ENCODE data around the gene CEMIP2.
"Not testable (repeated sequence)": the region's sequence is repeated elsewhere in the genome, so short reads cannot be mapped to it uniquely, and the experiment has no call there.

CEMIP2 gene

DNA sequence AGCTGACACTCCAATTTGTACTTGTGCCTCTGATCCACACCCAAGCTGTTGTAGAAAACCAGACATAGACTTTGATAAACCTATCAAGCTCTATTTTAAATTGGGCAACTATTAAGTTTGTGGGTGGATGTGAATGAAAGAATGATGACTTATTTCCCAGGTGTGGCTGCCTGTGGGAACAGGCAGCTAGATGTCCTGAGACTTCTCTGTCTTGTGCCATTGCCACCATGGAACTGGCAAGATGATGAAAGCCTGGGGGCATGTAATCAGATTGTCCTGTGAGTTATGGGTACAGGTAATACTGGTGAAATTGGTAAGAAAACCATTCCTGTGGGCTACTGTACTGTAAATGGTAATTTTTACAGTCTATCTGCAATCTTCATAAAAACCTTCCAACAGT, 57.5 kb downstream of the CEMIP2 start:
- DNase-seq (ENCODE audit: low read depth), result no peak

DNA sequence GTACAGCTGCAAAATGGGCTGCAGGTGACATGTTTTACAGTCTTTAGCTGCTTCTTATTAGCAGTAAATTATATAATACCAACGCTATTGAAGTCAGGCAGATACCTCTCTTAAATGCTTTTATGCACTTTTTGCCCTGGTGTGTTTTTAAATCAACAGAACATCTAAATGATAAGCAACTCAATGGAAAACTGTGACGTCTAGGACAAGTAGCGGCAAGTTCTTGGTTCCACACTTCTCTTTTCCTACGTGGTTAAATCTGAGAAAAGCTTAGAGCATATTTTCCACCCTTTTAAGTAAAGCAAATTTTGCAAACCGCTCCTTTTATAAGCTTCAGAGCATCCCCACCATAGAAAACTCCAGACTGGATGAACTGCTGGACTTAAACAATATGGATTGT, 58.1 kb downstream of the CEMIP2 start:
- no peak for DNase-seq (ENCODE audit: low read depth)

DNA sequence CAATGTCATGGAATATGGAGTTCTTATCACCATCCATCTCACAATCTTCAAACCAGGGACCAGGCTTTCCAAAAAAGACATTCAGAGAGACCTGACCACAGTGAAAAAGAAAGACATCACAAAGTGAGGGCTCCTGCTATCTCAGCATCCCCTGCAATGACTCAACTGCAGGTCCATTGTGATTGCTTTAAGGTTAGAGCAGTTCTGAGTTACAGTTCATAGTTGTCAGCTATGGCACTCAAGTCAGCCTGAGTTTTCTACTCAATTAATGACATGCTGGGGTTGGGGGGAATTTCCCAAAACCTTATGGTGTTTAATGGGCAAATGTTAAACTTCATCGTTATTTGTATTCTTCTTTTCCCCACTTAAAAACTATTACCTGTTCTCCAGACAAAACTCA, 58.9 kb downstream of the CEMIP2 start:
- no peak for DNase-seq (ENCODE audit: low read depth)

DNA sequence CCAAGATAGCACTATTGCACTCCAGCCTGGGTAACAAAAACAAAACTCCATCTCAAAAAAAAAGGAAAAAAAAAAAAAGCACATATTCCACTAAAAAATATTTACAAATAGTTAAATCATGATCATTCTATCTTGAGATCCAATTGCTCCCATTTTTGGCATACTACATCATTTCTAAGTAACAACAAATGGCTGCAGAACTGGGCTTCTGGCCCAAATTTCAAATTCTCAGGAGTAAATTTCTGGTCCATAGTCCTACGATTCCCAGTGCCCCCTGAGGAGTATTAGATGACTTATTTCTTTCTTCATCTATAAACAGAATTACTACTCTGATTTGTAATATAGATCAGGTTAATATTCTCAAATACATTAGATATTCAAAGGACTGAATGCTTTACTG, 62.1 kb downstream of the CEMIP2 start:
- no peak for DNase-seq (ENCODE audit: low read depth)

DNA sequence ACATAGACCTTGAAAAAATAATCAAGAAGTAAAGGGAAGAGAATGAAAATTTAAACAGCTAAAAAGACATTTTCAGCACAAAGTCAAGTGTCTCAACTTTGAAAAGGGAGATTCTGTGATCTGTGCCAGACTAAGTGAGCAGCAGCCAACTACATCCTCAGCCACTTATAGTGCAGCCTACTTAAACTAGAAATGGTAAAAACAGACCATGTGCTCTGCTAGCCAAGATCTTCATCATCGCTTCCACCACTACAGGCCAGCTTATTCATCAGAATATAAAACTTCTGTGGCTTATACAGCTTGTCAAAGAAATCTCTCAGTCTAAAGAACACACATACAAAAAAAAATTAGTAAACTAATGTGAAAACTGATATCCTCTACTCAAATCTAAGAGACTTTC, 63.5 kb downstream of the CEMIP2 start:
- DNase-seq (ENCODE audit: low read depth), result no peak

DNA sequence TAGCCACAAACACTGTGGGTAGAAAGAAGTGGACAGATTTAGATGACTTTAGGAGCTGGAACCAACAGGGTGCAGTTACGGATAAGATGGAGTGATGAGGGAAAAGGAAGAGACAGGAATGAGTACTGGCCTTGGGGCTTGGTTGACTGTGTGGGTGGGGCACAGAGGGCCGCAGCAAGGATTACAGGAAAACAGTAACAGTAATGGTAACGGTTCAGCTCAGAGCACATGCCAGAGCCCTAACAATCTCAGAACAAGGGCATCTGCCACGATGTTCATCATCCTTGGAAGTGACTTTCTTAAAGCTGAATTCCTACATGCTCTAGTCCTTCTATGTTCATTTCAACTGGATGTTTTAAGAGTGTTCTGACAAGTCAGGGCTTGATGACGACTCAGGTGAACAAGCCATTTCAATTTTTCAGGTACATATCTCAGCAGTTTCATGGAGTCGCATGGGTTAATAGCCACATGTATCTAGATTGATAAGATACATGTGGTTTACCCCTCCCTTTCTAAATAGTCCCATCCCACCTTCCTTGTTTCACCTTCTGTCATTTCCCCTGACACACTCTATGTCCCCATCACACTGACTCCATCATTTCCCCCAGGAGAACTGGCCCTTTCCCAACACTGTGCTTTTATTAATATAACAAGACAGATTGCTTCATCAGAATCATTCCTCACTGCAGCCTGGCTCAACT, 65.0 kb downstream of the CEMIP2 start:
- DNase-seq (ENCODE audit: low read depth), result no peak

DNA sequence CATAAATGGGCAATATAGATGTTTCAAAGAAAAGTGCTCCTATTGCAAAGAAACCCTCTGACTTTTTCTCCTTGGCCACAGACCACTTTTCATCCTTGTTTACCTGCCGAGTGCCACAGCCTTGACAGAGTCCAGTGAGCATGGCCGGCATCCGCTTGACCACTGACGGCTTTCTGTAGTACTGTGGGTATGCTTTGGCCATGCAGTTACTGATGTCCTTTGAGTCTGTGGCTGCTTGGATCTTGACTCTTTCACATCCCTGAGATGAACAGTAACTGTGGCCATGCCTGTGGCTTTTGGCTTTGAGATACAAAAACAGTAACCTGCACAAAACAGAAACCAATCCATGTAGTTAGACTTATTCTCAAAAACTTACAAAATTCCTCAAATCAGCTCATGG, 70.4 kb downstream of the CEMIP2 start:
- no peak for DNase-seq (ENCODE audit: low read depth)

DNA sequence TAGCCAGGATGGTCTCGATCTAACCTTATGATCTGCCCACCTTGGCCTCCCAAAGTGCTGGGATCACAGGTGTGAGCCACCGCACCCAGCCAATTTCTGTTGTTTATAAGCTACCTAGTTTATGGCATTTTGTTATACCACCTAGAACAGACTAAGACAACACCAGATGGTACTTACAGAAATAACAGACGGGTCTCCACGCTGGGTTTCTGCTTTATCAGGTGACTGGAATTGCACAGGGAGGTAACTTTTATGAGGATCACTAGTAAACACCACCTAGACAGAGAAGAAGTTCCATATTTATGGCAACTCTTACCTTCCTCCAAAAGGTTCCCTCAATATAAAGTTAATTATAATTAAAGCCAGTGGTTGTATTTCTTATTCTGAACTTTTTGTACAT, 74.0 kb downstream of the CEMIP2 start:
- no peak for DNase-seq (ENCODE audit: low read depth)

DNA sequence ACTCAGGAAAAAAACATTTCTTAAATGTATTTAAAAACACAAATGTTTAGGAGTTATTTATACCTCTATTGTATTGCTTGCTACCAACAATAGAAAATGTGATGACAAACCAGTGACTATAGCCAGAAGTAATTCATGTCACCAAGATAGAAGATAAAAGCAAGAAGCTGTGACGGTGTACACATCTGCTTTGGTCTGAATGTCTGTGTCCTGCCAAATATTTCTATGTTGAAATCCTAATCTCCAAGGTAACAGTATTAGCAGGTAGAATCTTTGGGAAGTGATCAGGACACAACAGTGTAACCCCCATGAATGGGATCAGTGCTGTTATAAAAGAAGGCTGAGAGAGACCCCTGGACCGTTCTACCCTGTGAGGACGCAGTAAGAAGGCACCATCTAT, 74.7 kb downstream of the CEMIP2 start:
- no peak for DNase-seq (ENCODE audit: low read depth)

DNA sequence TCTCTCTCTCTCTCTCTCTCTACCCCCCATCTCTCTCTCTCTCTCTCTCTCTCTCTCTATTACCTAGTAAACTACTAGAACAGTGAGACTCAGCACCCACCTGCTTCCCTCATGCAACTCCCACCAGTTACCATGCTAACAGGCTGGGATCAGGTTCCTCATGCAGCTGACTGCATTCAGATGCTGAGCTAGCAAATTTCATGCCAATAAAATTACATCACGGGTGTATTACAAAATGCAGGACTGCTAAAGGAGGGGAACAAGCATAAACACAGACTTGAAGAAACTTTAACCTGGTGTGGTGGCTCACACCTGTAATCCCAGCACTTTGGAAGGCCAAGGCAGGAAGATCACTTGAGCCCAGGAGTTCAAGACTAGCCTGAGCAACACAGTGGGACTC, 76.0 kb downstream of the CEMIP2 start:
- DNase-seq (ENCODE audit: low read depth), result no peak

DNA sequence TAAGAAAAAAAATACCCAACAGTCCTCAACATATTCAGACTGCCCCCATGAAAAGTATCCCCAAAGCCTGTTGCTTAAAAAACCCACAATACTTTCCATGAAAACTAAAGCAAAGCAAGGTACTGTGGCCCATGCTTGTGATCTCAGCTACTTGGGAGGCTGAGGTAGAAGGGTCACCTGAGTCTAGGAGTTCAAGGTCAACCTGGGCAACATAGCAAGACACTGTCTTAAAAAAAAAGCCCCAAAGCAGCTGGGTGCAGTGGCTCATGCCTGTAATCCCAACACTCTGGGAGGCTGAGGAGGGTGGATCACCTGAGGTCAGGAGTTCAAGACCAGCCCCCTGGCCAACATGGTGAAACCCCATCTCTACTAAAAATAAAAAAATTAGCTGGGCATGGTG, 76.7 kb downstream of the CEMIP2 start:
- not testable (repeated sequence) for DNase-seq (ENCODE audit: low read depth)

DNA sequence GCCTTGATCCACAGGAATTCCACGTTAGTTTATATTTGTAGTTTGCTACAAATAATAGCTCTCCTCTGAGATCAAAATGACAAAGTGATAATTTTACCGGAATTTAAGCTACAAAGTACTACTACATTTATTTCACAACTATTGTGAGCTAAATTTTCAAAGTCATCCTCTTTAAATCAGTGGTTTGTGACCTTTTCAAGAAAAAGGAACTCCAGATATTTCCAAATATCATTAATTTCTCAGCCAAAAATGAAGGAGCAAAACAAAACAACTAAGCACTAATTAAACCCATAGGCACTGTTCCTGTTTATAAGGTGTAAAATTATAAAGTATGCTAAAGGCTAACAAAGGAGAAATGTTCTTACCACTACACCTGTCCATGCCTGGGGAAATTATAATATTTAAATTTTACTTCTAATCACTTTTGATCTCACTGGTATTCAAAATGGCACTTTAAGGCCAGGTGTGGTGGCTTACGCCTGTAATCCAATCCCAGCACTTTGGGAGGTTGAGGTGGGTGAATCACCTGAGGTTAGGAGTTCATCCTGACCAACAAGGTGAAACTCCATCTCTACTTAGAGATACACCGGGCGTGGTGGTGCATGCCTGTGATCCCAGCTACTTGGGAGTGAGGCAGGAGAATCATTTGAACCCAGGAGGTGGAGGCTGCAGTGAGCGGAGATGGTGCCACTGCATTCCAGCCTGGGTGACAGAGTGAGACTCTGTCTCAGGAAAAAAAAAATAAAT, 77.5 kb downstream of the CEMIP2 start:
- no peak for DNase-seq (ENCODE audit: low read depth)

DNA sequence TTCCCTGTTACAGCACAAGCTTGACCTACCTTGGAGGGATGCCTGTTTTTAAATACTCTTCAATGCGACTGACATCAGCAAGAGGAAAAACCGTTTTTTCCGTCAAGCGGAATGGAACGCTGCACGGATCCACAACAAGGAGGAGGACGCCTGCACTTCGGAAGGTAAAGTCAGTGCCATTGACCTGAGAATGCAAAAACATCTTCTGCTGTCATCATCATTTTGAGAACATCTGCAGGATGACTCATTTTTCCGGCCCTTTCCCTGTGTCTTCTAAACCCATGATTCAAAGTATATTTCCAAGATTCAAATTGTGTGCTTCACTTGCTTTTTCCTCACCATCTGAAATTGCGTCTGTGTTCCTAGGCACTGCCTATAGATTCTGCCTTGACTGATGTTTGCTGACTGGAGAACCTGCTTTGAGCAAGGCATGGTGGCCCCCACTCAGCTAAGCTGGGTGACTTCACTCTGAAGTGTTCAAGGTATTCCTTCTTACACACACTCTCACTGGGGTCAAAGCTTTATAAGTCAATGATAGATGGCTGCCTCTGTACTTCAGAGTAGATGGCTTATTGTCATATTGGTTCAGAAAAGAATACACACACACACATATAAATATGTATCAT, 78.1 kb downstream of the CEMIP2 start:
- DNase-seq (ENCODE audit: low read depth), result no peak

DNA sequence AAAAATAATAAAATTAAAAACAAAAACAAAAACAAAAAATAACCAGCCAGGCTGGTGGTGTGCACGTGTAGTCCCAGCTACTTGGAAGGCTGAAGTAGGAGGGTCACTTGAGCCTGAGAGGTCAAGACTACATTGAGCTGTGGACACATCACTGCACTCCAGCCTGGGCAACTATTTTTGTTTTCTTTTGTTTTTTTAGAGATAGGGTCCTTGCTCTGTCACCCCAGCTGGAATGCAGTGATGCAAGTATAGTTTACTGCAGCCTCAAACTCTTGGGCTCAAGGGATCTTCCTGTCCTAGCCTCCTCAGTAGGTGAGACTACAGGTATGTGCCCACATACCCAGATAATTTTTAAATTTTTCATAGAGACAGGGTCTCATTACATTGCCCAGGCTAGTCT, 80.6 kb downstream of the CEMIP2 start:
- DNase-seq (ENCODE audit: low read depth), result no peak

DNA sequence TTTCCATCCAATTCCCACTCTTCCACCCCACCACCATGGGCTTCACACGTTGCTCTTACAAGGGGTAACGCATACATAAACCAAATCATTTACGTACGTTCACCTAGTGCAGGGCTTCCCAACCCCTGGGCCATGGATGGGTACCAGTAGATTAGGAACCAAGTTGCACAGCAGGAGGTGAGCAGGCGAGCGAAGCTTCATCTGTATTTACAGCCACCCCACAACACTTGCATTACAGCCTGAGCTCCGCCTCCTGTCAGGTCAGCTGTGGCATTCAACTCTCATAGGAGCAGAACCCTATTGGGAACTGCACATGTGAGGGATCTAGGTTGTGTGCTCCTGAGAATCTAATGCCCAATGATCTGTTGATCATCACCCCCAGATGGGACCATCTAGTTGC, 82.3 kb downstream of the CEMIP2 start:
- no peak for DNase-seq (ENCODE audit: low read depth)

DNA sequence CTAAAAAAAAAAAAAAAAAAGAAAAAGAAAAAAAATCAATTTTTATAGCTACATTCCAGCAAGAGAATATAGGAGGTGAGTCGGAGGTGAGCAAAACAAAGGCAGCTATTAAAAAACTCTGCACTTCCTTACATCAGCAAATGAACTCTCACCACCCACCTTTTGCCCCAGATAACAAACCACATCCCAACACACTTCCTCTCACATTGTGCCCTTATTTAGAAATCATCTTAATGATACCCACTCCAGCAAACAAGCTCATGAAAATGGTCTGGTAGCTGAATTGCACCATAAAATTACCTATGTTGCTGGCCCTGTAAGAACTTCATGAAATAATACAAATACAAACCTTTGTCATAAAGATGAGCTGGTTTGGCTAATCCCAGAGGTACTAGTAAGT, 82.9 kb downstream of the CEMIP2 start:
- no peak for DNase-seq (ENCODE audit: low read depth)

DNA sequence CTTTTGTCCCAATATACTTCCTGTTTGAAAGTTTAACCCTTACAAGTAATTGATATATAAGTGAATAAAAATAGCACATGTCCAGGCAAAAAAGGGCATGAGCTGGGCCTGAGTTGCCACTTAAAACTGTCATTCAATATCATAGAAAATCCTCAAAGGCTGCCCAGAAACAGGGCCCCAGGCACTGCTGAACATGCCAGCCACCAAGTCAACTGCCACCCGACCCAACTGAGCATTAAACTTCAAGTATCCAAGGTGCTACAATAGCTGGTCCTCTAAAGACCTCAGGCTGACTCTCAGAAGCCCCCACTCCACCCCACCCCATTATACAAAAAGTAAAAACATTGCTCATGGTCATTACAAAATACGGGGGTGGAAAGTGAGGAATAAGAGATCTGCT, 83.7 kb downstream of the CEMIP2 start:
- DNase-seq (ENCODE audit: low read depth), result no peak

DNA sequence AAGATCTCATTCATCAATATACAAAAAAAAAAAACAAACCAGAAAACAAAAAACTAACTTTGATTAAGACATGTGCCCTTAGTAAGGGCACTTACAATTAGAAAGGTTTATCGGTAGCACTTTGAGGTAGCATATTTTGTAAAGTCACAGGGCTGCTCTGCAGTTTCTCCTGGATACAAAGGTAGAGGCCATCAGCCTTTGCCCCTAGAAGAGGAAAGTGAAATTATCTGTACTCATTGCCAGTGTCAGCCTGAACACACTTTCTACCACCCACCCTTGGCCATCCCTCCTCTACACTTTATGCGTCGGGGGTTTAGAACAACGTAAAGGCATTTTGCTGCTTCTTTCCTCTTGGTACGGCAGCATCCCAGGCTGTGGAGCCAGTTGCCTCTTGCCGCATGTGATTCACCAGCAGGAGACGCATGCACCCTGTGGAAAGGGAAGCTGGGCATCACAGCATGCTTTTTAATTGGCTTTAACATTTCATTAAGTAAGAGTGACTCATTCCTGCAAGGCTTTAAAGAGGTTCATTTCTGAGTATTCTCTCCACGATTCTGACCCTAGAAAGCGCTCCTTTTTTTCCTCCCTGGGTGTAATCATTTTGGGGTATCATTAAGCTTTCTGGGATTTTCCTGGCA, 84.6 kb downstream of the CEMIP2 start:
- DNase-seq (ENCODE audit: low read depth), result no peak

DNA sequence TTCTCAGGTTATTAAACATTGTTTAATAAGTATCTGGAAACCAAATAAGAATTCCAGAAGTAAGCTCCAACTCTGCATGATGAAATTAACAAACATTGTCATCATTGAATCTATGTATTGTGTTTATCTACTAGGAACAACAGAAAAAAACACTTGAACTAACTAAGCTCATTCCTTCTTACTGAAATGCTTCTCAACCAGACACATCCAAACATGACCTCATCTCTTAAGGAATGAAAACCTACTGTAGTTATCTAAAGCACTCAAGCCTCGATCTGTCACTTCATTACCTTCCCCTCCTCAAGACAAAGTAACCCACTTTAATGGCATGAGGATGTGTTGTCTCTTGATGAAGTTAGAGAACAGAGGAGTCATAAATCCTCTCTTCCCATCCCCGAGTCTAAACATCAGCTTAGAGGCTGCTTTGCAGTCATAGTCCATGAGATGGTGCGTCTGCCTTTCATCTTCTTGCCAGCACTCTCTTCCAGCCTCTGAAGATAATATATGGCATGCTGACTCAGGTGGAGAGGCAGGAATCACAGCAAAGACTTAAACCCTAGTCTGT, 86.5 kb downstream of the CEMIP2 start:
- no peak for DNase-seq (ENCODE audit: low read depth)

DNA sequence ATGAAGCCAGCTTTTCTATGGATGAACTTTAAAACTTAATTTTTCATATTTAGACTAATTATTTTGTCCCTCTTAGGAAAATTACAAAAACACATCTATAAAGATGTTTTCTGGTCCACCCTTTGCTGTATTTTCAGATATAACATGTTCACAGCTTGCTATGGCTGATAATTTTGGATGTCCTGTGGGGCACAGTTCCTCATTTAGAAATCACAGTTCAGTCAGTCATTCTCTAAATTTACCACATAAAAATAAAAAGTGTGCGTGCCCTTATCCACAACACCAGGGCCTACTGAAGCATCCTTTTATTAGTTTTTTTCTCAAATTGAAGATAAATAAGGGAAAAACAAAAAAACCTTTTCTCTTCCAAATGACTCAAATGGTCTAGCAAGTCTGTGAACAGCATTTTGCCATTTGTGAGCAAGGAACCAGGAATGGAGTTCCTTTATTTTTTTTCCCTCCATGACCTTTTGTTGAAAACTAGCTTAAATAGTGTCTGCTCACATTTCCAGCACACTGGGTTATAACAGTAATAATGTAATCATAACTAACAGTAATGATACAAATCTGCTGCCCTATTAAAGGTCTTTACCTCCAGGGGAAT, 87.1 kb downstream of the CEMIP2 start:
- DNase-seq (ENCODE audit: low read depth), result no peak

DNA sequence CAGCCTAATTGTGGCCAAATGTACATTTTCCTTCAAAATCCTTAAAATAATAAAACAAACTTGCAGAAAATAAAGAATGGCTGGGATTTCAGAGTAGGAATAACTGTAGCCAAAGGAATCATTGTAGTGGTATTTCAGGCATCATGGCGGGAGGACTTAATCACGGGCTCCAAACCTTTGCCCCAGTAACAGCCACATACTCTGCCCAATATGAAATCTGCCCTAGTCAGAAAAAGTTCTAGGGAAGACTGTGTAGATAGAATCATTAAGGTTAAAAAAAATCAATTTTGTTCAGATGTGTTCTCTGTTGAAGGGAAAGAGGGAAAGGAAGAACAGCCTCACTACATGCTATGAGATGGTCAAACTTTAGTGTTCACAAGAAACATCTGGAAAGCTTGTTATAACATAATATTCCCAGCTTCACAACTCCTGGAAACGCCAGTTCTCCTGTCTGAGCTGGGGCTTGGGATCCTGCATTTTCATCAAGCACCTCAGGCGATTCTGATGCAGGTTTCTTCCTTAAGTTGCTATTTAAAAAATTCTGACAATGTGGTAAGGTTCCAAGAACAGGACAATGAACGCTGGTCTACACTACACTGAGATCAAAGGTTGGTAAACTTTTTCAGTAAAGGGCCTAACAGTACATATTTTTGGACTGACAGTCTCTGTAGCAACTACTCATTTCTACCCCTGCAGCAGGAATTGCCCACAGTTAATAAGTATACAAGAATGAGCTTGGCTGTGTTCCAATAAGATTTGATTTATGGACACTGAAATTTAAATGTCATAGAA, 87.9 kb downstream of the CEMIP2 start:
- no peak for DNase-seq (ENCODE audit: low read depth)

All from activated T-cell treated with anti-CD3 and anti-CD28 coated beads for 48 hours (primary cell).